Central memory CD8-positive, alpha-beta T cell (primary cell): ENCODE data around the gene PCA3.

ENCODE experiments used
- ATAC-seq: fragments of 150-1000 bp; cut with Tn5 transposase; replicated peaks from 2 replicates; pipeline ENCODE4 v1.10.0; 2022; ENCODE audit warnings: mild to moderate bottlenecking, moderate FRiP score, moderate number of reproducible peaks; ENCODE audit not compliant: poor library complexity, severe bottlenecking; ENCODE audit errors: extremely low read depth
- DNase-seq, 2 donors: peaks; one replicate each; pipeline ENCODE4 v3.0.0; 2021; ENCODE audit warnings: low spot score in 2 of 2
- H3K27ac Mint-ChIP-seq: one replicate; pipeline ENCODE4 v1.8.0; 2022; ENCODE audit warnings: low read depth, mild to moderate bottlenecking, moderate library complexity, mixed read lengths
- H3K27me3 Mint-ChIP-seq: one replicate; pipeline ENCODE4 v1.8.0; 2022; ENCODE audit warnings: mixed read lengths
- H3K36me3 Mint-ChIP-seq: one replicate; pipeline ENCODE4 v1.8.0; 2022; ENCODE audit warnings: mild to moderate bottlenecking, moderate library complexity, mixed read lengths; ENCODE audit not compliant: insufficient read depth
- H3K4me1 Mint-ChIP-seq: one replicate; pipeline ENCODE4 v1.8.0; 2022; ENCODE audit warnings: mixed read lengths
- H3K4me3 Mint-ChIP-seq: one replicate; pipeline ENCODE4 v1.8.0; 2022; ENCODE audit warnings: mild to moderate bottlenecking, moderate library complexity, mixed read lengths
- H3K9me3 Mint-ChIP-seq: one replicate; pipeline ENCODE4 v1.8.0; 2022; ENCODE audit warnings: mixed read lengths

PCA3 gene

DNA sequence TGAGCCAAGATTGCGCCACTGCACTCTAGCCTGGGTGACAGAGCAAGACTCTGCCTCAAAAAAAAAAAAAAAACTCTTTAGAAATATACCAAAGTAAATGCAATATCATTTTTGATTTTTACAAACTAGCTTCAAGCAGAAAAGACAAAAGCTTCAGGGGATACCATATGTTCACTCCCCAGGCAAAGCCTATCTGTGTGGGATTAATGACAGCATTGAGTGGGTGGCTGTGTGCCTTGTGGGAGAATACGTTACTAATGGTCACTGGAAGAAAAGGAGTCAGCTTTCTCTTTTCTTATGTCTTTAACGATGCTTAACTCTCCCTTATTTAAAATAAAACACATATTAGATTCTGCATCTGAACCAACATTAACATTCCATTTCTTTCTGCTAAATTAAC, 1.9 kb downstream of the PCA3 start:
- H3K36me3 Mint-ChIP-seq: no peaks in the 10 kb centered on the region
- H3K27ac Mint-ChIP-seq: no peak overlapping the region
- no peaks in the 10 kb centered on the region for H3K4me1 Mint-ChIP-seq
- H3K4me3 Mint-ChIP-seq: no peak overlapping the region
- no peaks in the 10 kb centered on the region for H3K9me3 Mint-ChIP-seq
- no peak for DNase-seq
- ATAC-seq: no peak
- H3K27me3 Mint-ChIP-seq: peaks cover 11% of the 10 kb centered on the region

- no peak for ATAC-seq
- Mint-ChIP-seq H3K36me3 (no peaks in the 10 kb centered on the region), H3K9me3 (no peaks in the 10 kb centered on the region), H3K4me3 (no peak overlapping the region), H3K27ac (no peak overlapping the region), H3K27me3 (no peaks in the 10 kb centered on the region), H3K4me1 (no peaks in the 10 kb centered on the region)
- DNase-seq: no peak
These were observed 8.6 kb downstream of the PCA3 start for GRCh38 chr9:76772686-76773445.

- no peaks in the 10 kb centered on the region for H3K9me3 Mint-ChIP-seq
- peaks cover 27% of the 10 kb centered on the region for H3K27me3 Mint-ChIP-seq
- no peak for ATAC-seq
- DNase-seq: no peak
- H3K4me1 Mint-ChIP-seq: no peaks in the 10 kb centered on the region
- H3K36me3 Mint-ChIP-seq: peaks cover 2% of the 10 kb centered on the region
- no peak overlapping the region for H3K27ac Mint-ChIP-seq
- H3K4me3 Mint-ChIP-seq: no peak overlapping the region
These were observed 20.6 kb downstream of the PCA3 start for GRCh38 chr9:76784881-76785280.

DNA sequence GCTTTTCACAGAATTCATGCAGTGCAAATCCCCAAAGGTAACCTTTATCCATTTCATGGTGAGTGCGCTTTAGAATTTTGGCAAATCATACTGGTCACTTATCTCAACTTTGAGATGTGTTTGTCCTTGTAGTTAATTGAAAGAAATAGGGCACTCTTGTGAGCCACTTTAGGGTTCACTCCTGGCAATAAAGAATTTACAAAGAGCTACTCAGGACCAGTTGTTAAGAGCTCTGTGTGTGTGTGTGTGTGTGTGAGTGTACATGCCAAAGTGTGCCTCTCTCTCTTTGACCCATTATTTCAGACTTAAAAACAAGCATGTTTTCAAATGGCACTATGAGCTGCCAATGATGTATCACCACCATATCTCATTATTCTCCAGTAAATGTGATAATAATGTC, 21.3 kb downstream of the PCA3 start:
- DNase-seq (no peak), ATAC-seq (no peak)
- no peaks in the 10 kb centered on the region for H3K9me3 Mint-ChIP-seq
- H3K36me3 Mint-ChIP-seq: peaks cover 2% of the 10 kb centered on the region
- no peak overlapping the region for H3K27ac Mint-ChIP-seq
- H3K4me1 Mint-ChIP-seq: no peaks in the 10 kb centered on the region
- no peak overlapping the region for H3K4me3 Mint-ChIP-seq
- peaks cover 27% of the 10 kb centered on the region for H3K27me3 Mint-ChIP-seq

DNA sequence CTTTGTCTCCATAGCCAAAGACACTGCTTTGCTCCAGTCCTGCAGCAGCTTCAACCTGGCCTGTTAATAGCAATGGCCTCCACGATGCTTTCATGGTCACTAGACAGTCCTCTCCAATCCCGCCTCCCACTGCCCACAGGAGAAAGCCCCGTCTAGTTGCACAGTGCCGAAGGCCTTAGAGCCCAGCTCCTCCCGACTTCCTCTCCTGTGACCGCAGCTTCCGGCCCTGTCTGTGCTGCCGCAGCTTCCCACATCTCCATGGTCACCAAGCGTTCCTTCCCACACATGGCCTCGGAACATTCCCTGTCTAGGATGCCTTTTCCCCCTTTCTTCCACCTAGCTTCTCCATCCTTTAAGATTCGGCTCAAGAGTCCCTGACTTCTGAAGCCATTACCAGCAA, 23.4 kb downstream of the PCA3 start:
- Mint-ChIP-seq H3K9me3 (no peaks in the 10 kb centered on the region), H3K4me3 (no peak overlapping the region), H3K36me3 (peaks cover 2% of the 10 kb centered on the region), H3K27ac (no peak overlapping the region), H3K27me3 (peaks cover 17% of the 10 kb centered on the region), H3K4me1 (no peaks in the 10 kb centered on the region)
- ATAC-seq: no peak
- DNase-seq: no peak

DNA sequence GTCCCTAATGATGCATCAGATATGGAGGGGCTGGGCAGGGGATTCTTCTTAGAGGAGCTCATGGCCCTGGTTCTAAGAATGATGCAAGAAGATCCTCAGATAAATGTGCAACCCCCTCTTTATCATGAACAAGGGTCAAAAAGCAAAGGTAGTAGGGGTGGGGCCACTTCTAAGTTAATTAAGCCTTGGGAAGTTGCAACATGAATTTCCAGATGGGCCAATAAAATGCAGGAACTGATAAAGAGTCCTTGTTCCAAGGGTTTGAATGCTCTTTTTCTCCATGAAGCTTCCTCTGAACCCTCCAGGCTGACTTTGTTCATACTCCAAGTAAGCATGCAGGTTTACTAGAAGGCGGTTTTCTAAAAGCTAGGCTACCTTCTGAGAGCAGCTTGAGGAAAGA, 25.6 kb downstream of the PCA3 start:
- H3K27me3 Mint-ChIP-seq: peaks cover 18% of the 10 kb centered on the region
- no peak overlapping the region for H3K4me3 Mint-ChIP-seq
- peaks cover 2% of the 10 kb centered on the region for H3K36me3 Mint-ChIP-seq
- ATAC-seq: no peak
- no peak overlapping the region for H3K27ac Mint-ChIP-seq
- no peaks in the 10 kb centered on the region for H3K9me3 Mint-ChIP-seq
- no peak for DNase-seq
- H3K4me1 Mint-ChIP-seq: no peaks in the 10 kb centered on the region

GRCh38 chr9:76793784-76794431, 29.7 kb downstream of the PCA3 start:
- H3K36me3 Mint-ChIP-seq: peaks cover 2% of the 10 kb centered on the region
- H3K9me3 Mint-ChIP-seq: no peaks in the 10 kb centered on the region
- peaks cover 23% of the 10 kb centered on the region for H3K27me3 Mint-ChIP-seq
- H3K4me3 Mint-ChIP-seq: no peak overlapping the region
- ATAC-seq (no peak), DNase-seq (no peak)
- no peaks in the 10 kb centered on the region for H3K4me1 Mint-ChIP-seq
- H3K27ac Mint-ChIP-seq: no peak overlapping the region

DNA sequence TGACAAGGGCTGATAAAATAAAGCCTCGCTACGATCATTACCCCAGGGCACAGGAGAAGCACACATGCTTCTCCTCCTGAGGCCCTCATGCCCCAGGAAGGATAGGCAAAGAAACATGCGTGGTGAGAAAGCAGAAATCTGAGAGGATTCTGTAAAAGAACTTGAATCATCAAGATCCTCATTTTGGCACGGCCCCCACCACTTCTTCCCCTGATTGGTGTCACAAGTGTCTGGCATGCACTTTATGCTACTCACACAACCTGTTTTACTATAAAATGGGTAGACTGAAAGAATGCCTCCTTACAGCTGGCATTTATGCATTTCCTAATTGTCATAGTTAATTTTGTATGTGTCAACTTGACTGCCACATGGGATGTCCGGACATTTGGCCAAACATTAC, 32.1 kb downstream of the PCA3 start:
- Mint-ChIP-seq H3K27ac (no peak overlapping the region), H3K27me3 (peaks cover 22% of the 10 kb centered on the region), H3K4me1 (no peaks in the 10 kb centered on the region), H3K4me3 (no peak overlapping the region), H3K36me3 (no peaks in the 10 kb centered on the region), H3K9me3 (no peaks in the 10 kb centered on the region)
- ATAC-seq (no peak), DNase-seq (no peak)

- ATAC-seq (no peak), DNase-seq (no peak)
- peaks cover 24% of the 10 kb centered on the region for H3K27me3 Mint-ChIP-seq
- H3K4me1 Mint-ChIP-seq: no peaks in the 10 kb centered on the region
- H3K36me3 Mint-ChIP-seq: no peaks in the 10 kb centered on the region
- no peak overlapping the region for H3K4me3 Mint-ChIP-seq
- no peak overlapping the region for H3K27ac Mint-ChIP-seq
- no peaks in the 10 kb centered on the region for H3K9me3 Mint-ChIP-seq
These were observed 34.3 kb downstream of the PCA3 start for GRCh38 chr9:76798527-76798926.

GRCh38 chr9:76799473-76799872, 35.2 kb downstream of the PCA3 start:
- no peak for ATAC-seq
- H3K36me3 Mint-ChIP-seq: no peaks in the 10 kb centered on the region
- no peak overlapping the region for H3K27ac Mint-ChIP-seq
- peaks cover 33% of the 10 kb centered on the region for H3K27me3 Mint-ChIP-seq
- no peak overlapping the region for H3K4me3 Mint-ChIP-seq
- H3K4me1 Mint-ChIP-seq: no peaks in the 10 kb centered on the region
- DNase-seq: no peak
- no peaks in the 10 kb centered on the region for H3K9me3 Mint-ChIP-seq

DNA sequence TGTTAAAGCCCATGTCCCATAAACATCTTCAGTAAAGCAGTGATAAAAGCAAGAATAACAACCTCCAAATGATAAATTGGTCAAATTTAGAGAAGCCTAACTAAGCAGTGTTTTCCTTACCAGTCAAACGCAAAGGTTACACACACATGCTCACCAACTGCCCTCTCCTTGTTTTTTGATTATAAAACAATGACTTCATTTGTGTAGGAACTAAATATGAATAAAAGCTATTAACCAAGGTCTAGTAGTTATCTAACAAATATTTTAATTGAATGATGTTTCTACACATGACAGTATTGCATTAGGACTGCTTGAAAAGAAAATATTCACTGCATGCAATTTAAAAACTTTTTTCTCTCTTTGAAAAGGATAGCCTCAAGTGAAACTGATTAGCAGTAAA, 36.7 kb downstream of the PCA3 start:
- Mint-ChIP-seq H3K4me3 (no peak overlapping the region), H3K27ac (no peak overlapping the region), H3K9me3 (no peaks in the 10 kb centered on the region), H3K27me3 (peaks cover 32% of the 10 kb centered on the region), H3K36me3 (no peaks in the 10 kb centered on the region), H3K4me1 (no peaks in the 10 kb centered on the region)
- no peak for ATAC-seq
- DNase-seq: no peak

DNA sequence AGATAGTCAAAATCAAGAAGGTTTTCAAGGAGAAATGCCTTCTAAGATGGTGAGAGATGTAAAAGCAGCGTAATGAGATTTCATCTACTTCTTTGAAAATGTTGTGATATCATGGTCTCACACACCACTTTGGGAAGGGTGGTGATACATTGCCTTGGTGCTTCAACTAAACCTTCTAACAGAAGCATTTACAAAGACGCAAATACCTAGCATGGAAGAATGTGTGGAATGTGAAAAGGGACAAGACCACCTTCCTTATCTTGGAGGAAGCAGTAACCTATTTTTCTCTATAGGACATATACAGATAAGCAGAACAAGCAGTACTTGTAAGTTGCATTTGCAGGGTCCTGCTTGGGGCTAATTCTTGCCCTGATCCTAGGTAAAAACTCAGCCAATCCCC, 38.8 kb downstream of the PCA3 start:
- ATAC-seq: no peak
- no peak overlapping the region for H3K4me3 Mint-ChIP-seq
- peaks cover 24% of the 10 kb centered on the region for H3K27me3 Mint-ChIP-seq
- no peaks in the 10 kb centered on the region for H3K36me3 Mint-ChIP-seq
- H3K27ac Mint-ChIP-seq: no peak overlapping the region
- H3K9me3 Mint-ChIP-seq: no peaks in the 10 kb centered on the region
- no peaks in the 10 kb centered on the region for H3K4me1 Mint-ChIP-seq
- DNase-seq: no peak

DNA sequence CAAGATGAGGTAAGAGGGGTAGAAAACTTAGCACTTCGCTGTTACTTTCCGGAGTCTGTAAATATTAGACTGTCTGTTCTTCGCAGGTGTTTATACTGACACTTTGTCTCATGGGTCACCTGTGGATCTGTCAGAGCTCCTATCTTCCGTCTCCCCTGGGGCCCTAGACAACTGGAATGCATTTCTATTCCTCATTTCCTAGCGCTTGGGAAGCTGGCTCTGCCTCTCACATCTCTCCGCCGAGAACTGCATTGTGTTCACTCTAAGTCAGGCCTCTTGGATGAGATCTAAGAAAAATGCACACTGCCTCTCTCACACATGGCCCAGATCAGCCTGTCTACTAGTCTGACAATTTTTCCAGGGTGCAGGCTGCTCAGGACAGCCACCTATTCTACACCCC, 39.5 kb downstream of the PCA3 start:
- Mint-ChIP-seq H3K36me3 (no peaks in the 10 kb centered on the region), H3K27me3 (peaks cover 30% of the 10 kb centered on the region), H3K4me1 (no peaks in the 10 kb centered on the region), H3K9me3 (no peaks in the 10 kb centered on the region), H3K4me3 (no peak overlapping the region), H3K27ac (no peak overlapping the region)
- no peak for DNase-seq
- no peak for ATAC-seq
